Measurements from ENCODE around the gene FAN1.

Gene FAN1

GRCh38 chr15:30962079-30962478, 58.4 kb downstream of the FAN1 start:
- DNase-seq, result no peak

GRCh38 chr15:30962659-30963058, 58.9 kb downstream of the FAN1 start:
- DNase-seq, result no peak

GRCh38 chr15:30963681-30964080, 60.0 kb downstream of the FAN1 start:
- no peak for DNase-seq

GRCh38 chr15:30969724-30970123, 66.0 kb downstream of the FAN1 start:
- no peak for DNase-seq

- no peak for DNase-seq
Observed at GRCh38 chr15:30973379-30973778, 69.7 kb downstream of the FAN1 start.

- no peak for DNase-seq
Observed at GRCh38 chr15:30974112-30974511, 70.4 kb downstream of the FAN1 start.

- no peak for DNase-seq
Observed at GRCh38 chr15:30978328-30978727, 74.6 kb downstream of the FAN1 start.

- DNase-seq, result no peak
Observed at GRCh38 chr15:30979457-30979856, 75.7 kb downstream of the FAN1 start.

- no peak for DNase-seq
Observed at GRCh38 chr15:30984118-30984517, 80.4 kb downstream of the FAN1 start.

GRCh38 chr15:30984542-30984941, 80.8 kb downstream of the FAN1 start:
- DNase-seq, result no peak

GRCh38 chr15:30985081-30985531, 81.4 kb downstream of the FAN1 start:
- DNase-seq, result no peak

GRCh38 chr15:30990036-30990435, 86.3 kb downstream of the FAN1 start:
- DNase-seq, result no peak

GRCh38 chr15:30990446-30991254, 86.9 kb downstream of the FAN1 start:
- DNase-seq, result no peak

- DNase-seq, result no peak
Observed at GRCh38 chr15:30991255-30992235, 87.8 kb downstream of the FAN1 start, which contains the start of gene MTMR10. MTMR10 (minus strand) TSS chr15:30991628; CDS start chr15:30991506, 122 bp downstream.

- DNase-seq, result no peak
Observed at GRCh38 chr15:30992249-30992864, 88.6 kb downstream of the FAN1 start.

All from DMS153 (cell line).